EL (cell line): ENCODE measurements around the gene MUCL3.
A peak's percentile ranks its signal among the peaks of the same experiment; 100 is the strongest.
"Not testable (repeated sequence)": the region's sequence is repeated elsewhere in the genome, so short reads cannot be mapped to it uniquely, and the experiment has no call there.

Experiments
- DNase-seq: peaks from one replicate; pipeline ENCODE4 v3.0.0-alpha.2; 2016

MUCL3 gene

DNA sequence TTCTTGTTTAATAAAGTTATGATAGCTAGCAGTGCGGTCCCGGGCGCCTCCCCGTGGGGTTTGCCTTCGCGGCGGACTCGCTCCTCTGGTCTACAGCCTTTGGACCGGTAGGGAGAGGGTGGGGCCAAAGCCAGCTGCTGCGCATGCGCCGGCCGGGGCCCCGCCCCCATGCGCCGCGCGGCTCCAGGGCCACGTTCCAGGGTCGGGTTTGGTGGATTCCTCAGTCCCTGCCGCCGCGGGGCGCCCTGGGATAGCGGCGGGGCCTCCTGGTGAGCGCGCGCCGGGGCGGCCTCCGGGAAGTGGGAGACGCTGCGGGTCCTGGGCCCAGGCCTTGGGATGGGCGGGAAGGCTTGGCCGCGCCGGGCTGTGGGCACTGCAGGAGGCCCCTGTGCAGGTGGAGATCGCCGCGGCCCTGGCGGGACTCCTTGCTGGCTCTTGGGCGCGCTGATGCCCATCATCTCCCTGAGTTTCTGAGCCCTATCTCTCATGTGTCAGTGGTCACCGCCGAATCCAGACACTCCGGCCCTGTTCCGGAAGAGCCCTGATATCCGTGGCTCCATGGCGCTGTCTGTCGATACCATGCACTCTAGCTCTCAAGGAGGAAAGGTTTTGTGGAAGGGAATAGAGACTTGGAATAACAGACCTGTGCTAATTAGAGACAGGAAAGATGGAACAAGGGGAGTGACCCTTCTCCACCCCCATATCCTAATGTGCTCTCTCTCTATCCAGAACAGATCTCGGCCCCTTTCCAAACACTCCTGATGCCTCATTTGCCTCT, 26.5 kb upstream of the MUCL3 start, which contains the start of gene VARS2:
VARS2 (plus strand) TSS at position 163 of the 778 bp plus-strand sequence; CDS start at position 762, 599 bp downstream.
- peak; percentile 94 for DNase-seq

DNA sequence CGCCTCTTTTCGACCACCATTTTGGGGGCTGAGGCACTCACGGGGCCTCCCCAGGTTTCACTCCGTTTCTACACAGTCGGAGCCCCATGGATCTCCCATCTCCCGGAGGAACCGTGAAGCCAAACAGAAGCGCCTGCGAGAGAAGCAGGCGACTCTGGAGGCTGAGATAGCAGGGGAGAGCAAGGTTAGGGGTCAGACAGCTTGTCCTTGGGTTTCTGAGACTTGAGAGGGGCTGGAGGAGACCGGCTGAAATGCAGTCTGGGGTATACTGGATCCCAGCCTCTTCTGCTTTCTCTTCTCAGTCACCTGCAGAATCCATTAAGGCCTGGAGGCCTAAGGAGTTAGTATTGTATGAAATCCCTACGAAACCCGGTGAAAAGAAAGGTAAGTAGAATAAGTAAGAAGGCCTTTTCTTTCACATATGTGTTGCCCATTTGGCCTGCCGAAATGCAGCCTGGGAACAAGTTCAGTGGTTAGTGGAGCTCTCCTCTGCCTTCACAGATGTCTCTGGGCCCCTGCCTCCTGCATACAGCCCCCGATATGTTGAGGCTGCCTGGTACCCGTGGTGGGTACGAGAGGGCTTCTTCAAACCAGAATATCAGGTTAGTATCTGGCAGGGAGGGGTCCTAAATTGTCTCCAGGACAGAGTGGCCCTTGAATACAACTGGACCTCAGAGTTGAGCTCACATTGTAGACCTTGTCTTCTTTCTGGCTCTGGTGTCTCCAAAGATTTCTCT, 25.8 kb upstream of the MUCL3 start:
- no peak for DNase-seq

DNA sequence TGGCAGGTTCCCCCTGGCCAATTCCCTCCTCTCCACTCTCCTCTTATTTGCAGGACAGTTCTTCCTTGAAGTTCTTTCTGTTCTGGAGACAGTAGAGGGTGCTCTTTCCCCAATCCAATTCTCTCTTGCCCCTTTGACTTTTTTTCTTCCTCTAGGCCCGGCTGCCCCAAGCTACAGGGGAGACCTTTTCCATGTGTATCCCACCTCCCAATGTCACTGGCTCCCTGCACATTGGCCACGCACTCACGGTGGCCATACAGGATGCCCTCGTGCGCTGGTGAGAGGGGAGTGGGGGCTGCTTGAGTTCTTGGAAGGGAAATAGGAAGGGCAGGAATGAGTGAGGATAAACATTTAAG, 25.2 kb upstream of the MUCL3 start:
- DNase-seq = peak; percentile 73

DNA sequence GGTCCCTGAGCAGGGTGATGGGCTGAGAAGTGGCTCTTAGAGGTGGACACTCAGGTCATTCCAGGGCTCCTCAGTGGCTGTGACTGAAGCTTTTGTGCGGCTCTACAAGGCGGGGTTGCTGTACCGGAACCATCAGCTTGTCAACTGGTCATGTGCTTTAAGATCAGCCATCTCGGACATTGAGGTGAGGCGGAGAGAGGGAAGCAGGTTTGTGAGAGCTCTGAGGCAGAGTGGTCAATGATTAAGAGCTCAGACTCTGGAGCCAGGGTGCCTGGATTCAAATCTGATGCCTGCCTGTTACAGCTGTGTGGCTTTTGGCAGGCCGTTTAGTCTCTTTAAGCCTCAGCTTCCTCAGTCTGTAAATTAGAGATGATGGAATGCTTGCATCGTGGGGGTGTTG, 23.7 kb upstream of the MUCL3 start:
- no peak for DNase-seq

DNA sequence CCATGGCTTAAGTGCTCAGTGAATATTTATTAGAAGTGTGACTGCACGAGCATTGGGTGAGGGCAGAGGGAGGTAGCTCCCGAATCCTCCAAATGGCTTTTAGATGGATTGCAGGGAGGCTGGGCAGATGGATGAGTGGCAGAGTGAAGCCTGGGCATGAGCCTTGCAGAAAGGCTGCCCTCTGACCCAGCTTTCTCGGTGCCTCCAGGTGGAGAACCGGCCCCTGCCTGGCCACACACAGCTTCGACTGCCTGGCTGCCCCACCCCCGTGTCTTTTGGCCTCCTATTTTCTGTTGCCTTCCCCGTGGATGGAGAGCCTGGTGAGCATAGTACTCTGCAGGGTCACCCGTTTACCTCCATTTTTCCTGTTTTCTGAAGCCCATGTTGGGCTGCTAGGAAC, 23.3 kb upstream of the MUCL3 start:
- no peak for DNase-seq

DNA sequence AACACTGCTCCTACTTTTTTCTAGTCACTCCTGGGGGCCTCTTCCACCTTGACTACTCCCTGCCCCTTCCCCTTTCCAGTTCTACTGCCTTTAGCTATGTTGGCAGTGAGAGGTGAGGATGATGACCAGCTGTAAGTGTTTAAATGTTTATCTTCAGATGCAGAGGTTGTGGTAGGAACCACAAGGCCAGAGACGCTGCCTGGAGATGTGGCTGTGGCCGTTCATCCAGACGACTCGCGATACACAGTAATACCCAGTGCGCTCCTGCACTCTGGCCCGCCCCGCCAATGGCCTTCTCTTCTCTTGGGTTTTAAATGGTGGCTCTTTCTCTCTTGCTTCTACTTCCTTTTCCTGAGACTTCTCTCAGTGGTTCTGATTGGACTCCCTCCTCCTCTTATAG, 22.1 kb upstream of the MUCL3 start:
- DNase-seq = no peak

DNA sequence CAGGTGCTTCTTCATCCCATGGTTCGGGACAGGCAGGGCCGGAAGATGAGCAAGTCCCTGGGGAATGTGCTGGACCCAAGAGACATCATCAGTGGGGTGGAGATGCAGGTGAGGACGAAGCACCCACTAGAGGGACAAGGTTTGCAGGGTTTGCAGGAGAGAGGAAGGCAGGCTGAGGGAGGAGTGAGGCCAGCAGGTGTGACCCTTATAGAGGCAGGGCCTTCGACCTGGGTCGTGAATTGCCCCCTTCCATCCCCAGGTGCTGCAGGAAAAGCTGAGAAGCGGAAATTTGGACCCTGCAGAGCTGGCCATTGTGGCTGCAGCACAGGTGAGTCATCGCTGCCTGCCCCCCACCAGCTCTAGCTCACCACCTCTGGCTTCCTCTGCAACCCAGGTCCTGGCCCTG, 18.3 kb upstream of the MUCL3 start:
- no peak for DNase-seq

DNA sequence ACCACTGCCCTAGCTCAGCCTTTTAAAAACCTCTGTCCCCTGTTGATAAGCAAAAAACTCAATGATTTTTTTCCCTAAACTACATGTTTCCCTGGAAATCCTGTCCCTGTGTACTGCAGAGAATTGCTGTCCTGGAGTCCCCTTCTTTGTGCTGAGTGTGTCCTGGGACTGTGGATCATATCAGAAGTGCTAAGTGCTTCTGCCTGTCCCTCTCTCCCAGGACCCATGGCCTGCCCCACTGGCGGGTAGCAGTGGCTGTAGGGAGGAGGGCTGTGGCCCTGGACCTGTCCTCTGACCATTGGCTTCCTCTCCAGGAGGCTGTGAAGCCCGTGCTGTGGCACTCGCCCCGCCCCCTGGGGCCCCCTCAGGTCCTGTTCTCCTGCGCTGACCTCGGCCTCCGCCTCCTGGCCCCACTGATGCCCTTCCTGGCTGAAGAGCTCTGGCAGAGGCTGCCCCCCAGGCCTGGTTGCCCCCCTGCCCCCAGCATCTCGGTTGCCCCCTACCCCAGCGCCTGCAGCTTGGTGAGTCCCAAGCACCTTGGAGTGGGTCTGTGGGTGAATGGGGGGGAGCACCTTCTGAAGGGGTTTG, 16.6 kb upstream of the MUCL3 start:
- not testable (repeated sequence) for DNase-seq

DNA sequence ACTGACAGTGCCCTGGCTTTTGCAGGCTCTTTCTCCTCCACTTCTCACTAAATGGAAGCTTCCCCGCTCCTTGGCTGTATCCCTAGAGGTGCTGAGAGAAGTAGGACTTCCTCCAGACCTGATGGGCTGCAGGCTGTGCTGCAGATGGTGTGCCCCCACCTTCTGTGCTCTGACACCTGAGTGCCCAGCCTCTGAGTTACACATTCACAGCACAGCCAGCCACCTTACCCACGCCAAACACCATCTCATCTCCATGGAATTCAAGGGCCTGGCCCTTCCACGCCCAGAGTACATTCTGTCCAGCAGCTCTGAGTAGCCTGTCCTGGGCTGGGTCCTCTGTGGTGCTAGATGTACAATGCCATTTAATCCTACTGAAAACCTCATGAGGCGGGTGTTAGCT, 14.1 kb upstream of the MUCL3 start:
- DNase-seq = peak; percentile 39

DNA sequence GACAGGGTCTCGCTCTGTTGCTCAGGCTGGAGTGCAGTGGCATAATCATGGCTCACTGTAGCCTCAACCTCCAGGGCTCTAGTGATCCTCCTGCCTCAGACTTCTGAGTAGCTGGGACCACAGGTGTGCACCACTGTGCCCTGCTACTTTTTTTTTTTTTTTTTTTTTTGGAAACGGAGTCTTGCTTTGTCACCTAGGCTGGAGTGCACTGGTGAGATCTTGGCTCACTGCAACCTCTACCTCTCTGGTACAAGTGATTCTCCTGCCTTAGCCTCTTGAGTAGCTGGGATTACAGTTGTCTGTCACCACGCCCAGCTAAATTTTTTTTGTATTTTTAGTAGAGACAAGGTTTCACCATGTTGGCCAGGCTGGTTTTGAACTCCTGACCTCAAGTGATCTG, 13.7 kb upstream of the MUCL3 start:
- DNase-seq = not testable (repeated sequence)

DNA sequence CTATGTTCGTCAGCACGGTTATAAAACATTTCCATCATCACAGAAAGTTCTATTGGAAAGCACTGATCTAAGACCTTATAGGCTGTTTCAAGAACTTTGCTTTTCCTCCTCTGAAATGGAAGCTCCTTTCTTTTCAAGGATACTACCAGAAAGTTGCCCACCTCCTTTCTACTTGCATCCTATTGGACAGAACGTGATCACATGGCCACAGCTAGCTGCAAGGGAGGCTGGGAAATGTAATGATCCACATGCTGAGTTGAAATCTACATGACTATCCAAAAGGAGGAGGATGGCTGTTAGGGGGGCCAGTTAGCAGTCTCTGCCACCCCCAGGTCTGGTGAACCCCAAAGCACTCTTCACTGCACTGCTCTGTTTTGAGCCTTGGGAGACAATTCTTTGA, 12.1 kb upstream of the MUCL3 start:
- no peak for DNase-seq

DNA sequence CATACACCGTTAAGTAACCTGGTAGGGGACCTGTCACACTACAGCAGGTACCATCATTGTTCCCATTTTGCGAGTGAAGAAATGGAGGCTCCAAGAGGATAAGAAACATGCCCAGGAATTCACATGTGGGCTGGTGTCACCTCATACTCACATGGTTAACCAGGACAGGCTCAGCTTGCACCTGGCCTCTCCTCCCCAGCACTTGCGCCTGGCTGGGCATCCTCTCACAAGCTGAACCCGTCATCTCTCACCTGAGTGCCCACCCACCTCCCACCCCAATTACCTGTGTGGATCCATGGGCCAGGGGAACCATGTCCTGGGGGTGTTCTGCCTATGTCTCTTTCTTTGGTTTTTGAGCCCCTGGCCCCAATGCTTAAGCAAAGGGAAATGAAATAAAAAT, 10.3 kb upstream of the MUCL3 start:
- no peak for DNase-seq

DNA sequence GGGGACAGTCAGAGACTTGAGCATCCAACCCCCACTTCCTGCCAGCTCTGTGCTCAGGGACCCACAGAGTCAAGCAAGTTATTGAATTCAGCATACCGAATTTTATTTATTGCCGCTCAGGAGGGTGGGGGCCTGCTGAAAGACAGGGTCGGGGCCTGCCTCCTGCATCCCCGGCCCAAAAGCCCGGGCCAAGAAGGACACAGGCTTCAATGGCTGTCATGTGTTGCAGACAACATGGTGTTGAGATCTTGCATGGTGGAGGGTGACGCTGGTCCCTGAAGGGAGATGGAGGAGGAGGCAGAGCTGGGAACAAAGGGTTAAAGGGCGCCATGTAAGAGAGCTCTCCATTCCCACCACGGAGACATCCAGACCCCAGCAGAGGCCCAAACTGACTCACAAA, 9.5 kb upstream of the MUCL3 start:
- DNase-seq = no peak

DNA sequence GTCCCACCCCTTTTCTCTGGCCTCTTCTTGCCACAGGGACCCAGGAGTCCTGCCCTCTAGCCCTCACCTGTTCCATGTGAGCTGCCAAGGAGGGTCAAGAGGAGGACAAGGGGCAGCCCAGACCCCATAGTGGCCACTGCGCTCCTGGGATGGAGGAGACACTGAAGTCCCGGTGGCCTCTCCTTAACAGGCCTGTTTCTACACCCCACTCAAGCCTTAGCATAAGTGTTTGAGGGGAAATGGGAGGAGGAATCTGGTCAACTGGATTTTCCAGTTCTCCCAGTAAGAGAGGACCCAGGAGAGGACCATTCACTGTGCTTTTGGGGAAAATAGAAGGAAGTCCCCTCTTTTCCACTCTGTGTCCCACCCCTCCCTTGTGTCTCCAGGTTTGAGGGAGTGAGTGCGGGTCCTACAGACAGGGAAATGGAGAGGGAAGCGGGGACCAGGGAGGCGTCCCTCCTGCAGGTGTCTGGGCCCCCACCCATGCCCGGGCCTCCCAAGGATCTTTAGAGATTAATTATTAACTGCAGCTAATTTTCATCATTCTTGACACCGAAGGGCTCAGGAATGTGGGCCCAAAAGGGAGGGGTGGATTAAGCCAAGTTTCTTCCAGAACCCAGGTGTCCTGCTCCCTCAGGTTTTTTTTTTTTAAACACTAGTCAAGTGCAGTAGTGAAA, 8.7 kb upstream of the MUCL3 start, which contains the start of gene SFTA2:
SFTA2 (minus strand) TSS at position 202 of the 677 bp plus-strand sequence; CDS start at position 128, 74 bp downstream.
- DNase-seq = no peak

DNA sequence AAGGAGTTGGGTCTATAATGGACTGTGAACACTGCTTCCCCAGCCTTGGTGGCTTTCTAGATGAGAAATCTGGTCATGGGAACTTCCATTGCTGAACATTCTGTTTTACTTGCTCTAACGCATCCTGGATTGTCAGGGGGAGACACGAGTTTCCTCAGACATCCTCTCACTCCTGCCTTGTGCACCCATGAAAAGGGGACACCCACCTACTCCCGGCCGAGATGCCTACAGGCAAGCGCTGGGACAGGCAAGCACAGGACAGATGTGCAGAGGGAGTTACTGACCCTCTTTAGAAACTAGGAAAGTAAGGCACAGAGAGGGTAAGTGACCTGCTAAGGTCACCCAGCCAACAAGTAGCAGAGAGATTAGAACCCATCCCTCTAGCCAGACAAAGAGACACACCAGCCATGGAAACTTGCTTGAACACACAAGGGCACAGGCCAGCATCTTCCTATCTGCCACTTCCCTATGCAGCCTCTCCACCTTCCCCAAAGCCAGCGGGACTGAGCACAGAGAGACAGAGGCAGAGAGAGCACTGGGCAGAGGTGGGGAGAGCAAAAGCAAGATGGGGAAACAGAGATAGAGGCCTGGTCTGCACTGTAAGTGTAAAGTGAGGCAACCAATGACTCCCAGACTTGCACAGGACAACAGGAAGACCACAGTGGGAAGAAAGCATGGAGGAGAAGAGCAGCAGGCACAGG, 8.0 kb upstream of the MUCL3 start:
- no peak for DNase-seq

DNA sequence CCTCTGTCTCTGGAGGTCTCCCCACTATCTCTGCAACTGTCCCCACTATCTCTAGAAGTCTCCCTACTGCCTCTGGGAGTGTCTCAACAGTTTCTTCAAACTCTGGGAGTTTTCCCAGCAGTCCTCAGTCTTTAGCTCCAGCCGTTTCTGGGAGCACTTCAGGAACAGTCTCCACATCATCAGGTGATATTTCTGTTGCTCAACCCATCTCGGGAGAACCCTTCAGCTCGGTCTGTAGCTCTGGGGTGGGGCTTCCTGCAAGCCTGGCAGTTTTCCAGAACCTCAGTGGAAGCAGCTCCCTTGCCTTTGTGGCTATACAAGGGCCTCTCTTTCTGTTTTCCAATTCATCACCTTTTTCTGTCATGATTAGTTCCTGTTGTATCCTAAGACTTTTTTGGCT, 5.8 kb upstream of the MUCL3 start:
- DNase-seq = no peak

DNA sequence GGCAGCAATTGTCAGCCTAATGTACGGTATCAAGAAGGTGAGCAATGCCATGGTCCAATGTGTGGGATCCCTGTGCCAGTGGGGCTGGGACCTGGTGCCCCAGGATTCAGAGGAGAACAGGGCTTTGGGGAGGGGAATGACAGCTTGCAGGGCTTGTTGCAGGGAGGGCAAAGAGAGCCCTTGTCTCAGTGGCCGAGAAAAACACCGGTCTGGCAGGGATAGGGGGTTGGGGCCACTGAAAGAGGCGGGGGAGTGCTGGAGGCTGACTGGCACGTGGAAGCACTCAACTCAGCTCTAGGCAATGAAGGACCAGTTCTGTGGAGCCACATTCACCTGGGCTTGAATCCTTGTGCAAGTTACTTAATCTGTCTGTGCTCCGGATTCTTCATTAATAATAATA, 3.5 kb upstream of the MUCL3 start:
- no peak for DNase-seq

DNA sequence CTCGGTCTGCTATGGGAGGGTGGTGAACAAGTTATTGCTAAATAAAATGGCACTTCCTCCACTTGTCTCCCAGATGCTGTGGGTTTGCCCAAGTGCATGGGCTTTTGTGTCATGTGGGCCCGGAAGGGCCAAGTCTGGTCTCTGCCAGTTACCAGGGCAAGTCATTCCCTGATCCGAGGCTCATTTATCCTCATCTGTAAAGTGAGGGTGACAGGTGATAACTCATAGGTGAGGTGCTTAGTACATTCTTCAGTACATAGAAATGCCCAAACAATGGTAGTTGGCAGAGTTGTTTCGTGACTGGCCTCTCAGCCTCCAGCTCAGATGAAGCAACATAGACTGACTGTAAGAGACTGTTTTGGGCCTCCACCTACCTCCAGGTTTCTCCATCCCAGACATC, 2.0 kb upstream of the MUCL3 start:
- DNase-seq = no peak

DNA sequence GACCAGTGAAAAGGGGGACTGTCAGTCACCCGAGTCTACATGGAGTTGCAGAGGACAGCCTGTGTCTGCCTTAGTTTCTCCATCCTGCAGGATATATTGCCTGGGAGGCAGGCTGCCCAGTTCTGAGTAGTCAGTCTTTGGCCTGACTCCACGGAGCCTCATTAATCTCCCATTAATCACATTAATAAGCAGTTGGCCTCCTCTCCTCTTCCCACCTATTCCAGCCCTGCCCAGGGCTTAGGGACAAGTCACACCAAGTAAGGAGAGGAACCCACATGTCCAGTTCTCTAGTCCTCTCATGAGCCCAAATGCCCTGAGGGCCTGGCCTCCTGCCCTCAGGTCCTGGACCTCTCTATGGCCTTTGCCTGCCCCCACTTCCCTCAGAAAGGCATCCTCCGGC, 1.3 kb upstream of the MUCL3 start:
- DNase-seq = no peak

DNA sequence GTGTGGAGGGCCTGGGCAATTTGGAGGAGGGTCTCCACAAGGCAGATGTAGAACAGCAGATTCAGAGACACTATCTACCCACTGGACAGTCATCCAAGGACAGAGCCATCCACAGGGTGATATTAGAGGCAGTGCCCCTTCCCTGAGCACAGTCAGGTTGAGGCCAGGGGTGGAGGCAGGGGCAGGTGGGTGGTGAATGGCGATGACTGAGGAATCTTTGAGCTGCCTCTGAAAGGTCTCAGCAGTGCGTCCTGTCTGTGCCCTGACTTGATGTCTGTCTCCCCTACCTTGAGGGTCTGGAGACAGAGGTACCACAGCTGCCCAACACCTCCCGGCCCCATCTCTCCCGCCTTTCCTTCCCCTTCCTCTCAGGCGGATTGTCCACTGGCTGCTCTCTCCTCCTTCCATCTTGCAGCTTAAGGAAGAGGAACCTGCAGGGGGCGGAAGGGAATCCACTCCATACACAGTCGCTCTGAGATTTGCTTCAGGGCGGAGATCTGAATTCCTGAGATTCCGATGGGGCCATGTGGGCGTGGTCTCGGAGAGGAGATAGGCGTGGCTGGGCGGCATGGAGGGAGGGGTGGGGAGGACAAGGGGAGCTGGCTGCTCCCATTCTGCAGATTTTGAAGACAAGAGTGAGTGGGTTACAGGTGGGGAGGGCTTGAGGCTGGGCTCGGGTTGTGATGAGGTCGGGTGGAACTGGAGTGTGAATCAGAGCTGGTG, 1.7 kb downstream of the MUCL3 start:
- peak; percentile 95 for DNase-seq

DNA sequence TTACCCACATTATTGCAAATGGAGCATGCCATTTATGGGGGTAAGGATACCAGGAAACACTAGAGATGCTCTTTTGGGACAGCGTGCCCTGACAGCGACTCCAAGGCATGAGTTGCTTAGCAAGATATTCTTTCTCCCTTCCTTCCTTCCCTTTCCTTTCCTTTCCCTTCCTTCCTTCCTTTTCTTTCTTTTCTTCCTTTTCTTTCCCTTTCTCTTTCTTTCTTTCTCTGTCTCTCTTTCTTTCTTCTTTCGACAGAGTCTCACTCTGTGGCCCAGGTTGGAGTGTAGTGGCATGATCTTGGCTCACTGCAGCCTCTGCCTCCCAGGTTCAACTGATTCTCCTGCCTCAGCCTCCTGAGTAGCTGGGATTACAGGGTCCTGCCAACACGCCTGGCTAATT, 3.3 kb downstream of the MUCL3 start:
- no peak for DNase-seq

DNA sequence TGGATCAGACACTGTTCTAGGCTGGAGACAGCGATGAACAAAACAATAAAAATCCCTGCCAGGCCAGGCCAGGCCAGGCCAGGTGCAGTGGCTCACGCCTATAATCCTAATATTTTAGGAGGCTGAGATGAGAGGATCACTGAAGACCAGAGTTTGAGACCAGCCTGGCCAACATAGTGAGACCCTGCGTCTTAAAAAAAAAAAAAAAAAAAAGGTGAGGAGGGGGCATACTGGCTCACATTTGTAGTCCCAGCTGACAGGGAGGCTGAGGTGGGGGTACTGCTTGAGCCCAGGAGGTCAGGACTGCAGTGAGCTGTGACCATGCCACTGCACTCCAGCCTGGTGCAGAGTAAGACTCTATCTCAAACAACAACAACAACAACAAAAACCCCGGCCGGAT, 4.5 kb downstream of the MUCL3 start:
- no peak for DNase-seq
